GM21737 (cell line): Measurements from ENCODE around the gene BPGM.

Source experiments
- ATAC-seq: cut with Tn5 transposase; IDR thresholded peaks from one replicate; pipeline ENCODE4 v1.9.1; 2021; ENCODE audit warnings: mild to moderate bottlenecking, moderate library complexity; ENCODE audit not compliant: unreplicated experiment

BPGM gene

GRCh38 chr7:134646425-134647305 is at the start of gene BPGM:
TSS of gene BPGM (plus strand) at chr7:134646853. CDS start at chr7:134661508, 14,655 bp downstream.
- ATAC-seq, result peak; percentile 98

GRCh38 chr7:134599371-134599770 is 47.3 kb upstream of the BPGM start:
- ATAC-seq, result no peak

GRCh38 chr7:134601459-134601858 is 45.2 kb upstream of the BPGM start:
- ATAC-seq, result no peak

DNA sequence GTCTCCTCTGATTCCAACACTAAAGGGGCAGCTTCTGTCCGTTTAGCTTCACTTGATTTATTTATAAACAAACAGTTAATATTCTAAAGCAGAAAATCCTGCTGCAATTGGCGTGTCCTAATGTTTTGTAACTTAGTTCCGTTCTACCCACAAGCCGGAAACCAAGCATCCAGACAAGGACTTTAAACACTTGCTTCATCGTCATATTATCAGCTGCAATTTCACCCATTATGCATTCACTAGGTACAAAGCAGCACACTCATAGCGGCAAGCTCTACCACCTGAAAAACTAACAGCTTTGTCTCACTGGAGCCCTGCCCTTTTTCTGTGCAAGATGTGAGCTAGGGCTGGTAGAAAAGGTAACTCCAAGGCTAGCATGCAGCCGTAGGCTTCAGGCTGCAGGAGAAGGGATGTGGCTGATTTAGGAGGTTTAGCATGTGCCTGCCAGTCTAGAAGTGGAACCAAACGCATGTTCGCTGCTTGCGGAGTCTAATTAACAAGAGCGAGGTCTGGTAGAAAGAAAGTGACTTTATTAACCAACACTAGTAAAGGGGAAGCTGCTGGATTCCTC is 43.7 kb upstream of the BPGM start:
- ATAC-seq, result no peak

GRCh38 chr7:134605978-134606923 is 40.4 kb upstream of the BPGM start:
- peak; percentile 60 for ATAC-seq

DNA sequence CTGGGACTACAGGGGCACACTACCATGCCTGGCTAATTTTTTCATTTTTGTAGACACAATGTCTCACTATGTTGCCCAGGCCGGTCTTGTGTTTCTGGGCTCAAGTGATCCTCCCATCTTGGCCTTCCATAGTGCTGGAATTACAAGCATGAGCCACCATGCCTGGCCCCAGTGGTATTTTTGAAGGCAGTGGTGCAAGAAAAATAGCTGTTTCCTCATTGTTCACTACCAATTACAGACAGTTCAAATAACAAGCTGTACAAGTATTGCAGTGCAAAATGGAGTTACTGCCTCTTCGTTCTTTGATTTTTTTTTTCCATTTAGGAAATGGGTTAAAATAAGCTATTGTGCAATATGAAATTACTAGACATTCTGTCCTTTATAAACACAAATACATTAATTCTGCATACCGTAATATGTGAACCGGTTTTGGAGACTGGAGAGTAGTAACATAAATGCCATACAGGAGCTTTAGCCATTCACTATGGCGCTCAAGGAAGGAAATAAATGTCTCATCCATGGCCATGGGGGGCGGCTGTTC is 35.0 kb upstream of the BPGM start:
- no peak for ATAC-seq

DNA sequence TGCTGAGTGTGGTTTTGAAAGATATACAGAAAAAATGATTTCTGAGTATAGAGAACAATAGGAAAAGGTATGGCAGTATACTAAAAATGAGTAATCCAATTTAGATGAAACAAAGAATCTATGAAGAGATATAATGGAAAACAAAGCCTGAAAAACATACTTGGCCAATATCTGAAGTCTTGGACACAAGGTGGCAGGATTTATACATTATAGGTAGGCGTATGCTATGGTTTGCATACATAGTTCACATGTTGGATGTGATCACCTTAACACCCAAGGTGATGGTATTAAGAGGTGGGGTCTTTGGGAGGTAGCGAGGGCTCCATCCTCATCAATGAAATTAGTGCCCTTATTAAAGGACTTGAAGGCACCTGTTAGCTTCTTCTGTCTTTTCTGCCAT is 34.5 kb upstream of the BPGM start:
- ATAC-seq, result no peak

DNA sequence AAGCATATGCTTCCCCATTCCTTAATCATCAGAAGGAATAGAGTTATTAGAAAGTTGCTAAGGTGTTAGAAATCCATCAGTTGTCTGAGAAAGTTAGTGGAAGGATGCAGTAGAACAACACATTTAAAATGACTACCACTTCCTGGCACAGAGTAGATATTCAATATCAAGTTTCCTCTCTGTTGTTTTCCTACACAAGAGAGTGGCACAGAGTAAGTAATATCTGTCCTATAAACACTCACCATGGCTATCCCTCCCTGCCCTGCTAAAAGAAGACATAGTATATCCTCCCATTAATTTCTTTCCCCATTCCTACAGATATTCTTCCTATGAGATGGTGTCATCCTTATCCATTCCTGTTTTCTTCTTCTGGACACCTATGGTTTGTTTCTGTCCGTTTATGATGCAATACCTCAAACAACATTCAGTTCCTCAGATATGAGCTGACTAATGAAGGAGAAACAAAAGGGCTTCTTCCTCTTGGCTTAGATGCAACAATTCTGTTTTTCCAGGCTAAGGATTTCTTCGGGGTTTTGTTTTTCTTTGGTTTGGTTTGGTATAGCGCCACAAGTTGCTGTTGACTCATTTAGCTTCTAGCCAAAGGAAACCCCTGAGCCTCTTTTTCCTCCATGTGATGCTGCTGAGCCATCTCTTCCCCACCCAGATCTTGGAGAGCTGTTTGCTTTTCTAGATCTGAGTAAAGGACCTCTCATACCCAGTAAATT is 32.9 kb upstream of the BPGM start:
- no peak for ATAC-seq

GRCh38 chr7:134616611-134617010 is 30.0 kb upstream of the BPGM start:
- no peak for ATAC-seq

GRCh38 chr7:134618756-134619530 is 27.7 kb upstream of the BPGM start:
- ATAC-seq, result no peak

DNA sequence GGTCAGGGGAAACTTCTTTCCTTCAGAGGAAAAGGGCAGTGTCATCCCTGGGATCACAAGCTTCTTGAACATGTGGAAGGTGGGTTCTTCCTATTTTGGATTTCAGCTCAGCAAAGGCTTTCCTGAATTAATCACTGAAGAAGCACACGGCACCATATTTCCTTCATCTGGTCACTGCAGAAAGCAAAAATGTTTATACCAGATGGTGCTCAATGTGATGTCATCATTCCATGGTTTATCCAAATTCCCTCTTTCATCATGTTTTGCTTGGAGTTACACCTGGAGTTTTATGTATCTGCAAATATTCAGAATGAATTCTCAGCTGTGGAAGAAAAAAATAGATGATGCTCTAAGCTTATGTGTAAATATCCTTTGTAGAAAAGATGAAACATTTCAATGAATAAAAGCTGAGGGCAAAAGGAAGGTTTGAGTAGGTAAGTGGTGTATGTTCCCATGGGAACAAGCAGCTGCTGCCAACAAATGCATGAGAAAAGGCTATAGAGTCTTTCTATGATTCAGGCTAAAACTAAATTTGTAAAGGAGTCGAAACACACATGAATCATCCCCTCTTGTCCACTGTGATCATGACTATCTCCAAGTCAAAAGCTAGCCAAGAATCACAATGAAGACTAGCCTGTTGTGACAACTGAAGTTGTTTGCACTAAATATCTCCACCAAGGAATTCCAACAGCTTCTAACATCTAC is 26.9 kb upstream of the BPGM start:
- no peak for ATAC-seq

DNA sequence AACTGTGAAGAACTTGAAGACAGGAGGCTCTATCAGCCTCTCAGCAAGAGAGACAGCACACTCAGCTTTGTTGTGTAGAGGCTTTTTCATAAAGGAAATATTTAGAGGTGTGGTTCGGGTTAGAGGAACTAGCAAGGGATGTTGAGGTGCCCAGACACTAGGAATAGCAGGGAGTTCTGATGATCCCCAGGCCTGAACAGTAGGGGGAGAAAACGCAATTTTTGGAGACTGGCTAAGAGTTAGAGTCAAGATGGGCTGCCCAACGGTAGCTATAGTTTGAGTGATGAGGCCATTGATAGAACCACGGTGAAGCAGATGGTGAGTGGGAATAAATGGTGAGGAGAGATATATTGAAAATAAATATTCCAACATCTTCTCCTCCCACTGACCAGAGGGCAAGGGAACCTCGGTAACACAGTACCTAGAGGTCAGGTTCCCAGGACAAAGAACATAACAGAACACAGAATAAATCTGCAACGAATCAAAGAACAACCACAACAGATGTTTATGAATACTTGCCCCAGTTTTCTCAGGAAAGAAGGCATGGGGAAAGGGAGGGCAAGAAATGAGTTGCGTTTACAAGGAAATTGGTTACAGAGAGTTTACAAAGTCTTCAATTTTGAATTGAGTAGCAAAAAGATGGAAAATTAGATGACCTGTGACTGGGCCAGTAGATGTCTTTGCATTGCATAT is 24.2 kb upstream of the BPGM start:
- no peak for ATAC-seq

GRCh38 chr7:134623193-134623592 is 23.5 kb upstream of the BPGM start:
- no peak for ATAC-seq

DNA sequence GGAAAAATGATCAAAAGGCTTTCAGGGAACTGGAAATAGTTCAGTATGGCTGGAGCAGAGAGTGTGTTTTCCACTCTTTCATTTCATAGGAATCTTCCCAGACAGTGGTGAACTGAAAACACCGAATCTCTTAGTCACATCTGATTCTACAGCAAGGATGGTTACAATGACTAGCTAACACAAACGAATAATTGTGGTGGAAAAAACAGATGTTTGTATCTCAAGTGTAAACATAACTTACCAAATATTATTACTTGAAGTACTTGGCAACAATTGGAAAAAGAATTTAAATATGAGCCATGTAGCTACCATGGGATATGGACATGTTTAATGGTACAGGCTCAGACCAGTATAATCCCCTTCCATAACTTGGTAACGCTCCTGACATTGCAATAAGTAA is 21.1 kb upstream of the BPGM start:
- no peak for ATAC-seq

GRCh38 chr7:134627109-134627774 is 19.4 kb upstream of the BPGM start:
- ATAC-seq, result no peak

DNA sequence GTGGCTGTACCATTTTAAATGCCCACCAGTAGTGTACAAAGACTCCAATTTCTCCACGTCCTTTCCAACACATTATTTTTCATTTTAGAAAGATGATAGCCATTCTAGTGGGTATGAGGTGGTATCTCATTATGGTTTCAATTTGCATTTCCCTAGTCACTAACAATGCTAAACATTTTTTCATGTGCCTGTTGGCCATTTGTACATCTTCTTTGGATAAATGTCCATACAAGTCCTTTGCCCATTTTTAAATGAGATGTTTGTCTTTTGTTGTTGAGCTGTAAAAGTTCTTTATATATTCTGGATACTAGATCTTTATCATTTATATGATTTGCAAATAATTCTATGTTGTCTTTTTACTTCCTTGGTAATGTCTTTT is 18.9 kb upstream of the BPGM start:
- no peak for ATAC-seq

DNA sequence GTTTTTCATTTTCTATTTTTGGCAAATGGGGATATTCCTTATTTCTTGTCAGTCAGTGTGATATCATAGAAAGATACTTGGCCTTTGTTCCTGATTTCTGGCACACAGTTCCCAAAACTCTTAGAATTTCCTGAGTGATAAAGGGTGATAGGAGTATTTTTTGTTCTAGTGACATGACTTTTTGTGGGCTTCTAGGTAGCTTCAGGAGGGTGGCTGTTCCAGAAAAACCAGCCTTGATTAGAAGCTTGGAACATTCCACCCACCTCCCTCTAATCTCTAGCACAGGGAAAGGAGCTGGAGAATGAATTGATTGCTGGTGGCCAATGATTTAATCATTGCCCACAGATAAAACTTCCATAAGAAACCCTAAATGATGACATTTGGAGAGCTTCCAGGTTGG is 17.2 kb upstream of the BPGM start:
- ATAC-seq, result no peak

DNA sequence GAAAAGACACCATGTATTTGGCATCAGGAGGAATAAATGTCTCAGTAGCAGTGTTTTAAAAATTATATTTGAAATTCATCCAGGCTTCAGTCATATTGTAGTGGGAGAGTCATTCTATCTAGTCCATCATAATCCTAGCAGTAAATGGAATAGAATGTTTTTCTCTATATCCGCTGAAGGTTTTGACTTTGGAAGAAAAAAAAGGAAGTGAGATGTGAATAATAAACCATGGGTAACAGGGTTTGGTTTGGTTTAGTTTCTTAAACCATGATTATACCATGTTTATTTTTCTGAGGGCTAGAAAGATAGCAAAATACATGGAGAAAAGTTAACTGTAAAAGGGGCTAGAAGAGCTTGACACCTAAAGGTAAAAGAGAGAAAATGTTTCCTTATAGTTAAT is 16.4 kb upstream of the BPGM start:
- no peak for ATAC-seq
